Pancreas (tissue), 10 donors: ENCODE results near the gene PSRC1. TPM values are rescaled to one million over a fixed set of nuclear protein-coding genes. Genes with fewer than 3 reads are reported as not detected.
A peak's percentile ranks its signal among the peaks of the same experiment; 100 is the strongest.
"Not testable (repeated sequence)": the region's sequence is repeated elsewhere in the genome, so short reads cannot be mapped to it uniquely, and the experiment has no call there.

ENCODE experiments used
- ATAC-seq, 4 donors: fragments of 200-7000 bp; cut with Tn5 transposase; one replicate each; pipeline versions ENCODE4 v1.8.0 to v1.9.1; 2020; ENCODE audit warnings: mild to moderate bottlenecking in 4 of 4, moderate library complexity in 4 of 4
- DNase-seq, 6 donors: peaks; one replicate each; pipeline ENCODE4 v3.0.0-alpha.2; 2020
- FAIRE-seq: peaks from 2 replicates; lab custom pipeline; 2012; peaks lifted over from hg19 to GRCh38; lab: Jason Lieb, UNC
- H3K27ac ChIP-seq, 4 donors: fragments of 200-600 bp; sonication (generic); 1 replicate in 3 of 4; 2 replicates in 1 of 4; pipeline versions ENCODE4 v1.5.0 to v1.8.0; 2020
- H3K27me3 ChIP-seq, 4 donors: fragments of 200-600 bp; one replicate each; pipeline ENCODE4 v1.8.0; 2021
- H3K36me3 ChIP-seq, 3 donors: fragments of 200-600 bp; sonication (generic) in 1 of 3; one replicate each; pipeline versions ENCODE4 v1.5.0 to v1.8.0; 2020 to 2021
- H3K4me1 ChIP-seq, 3 donors: fragments of 200-600 bp; one replicate each; pipeline ENCODE4 v1.8.0; 2021
- H3K4me3 ChIP-seq, 4 donors: fragments of 200-600 bp; sonication (generic) in 2 of 4; one replicate each; pipeline versions ENCODE4 v1.5.0 to v1.8.0; 2020 to 2021
- H3K9me3 ChIP-seq, 4 donors: fragments of 200-600 bp; one replicate each; pipeline ENCODE4 v1.8.0; 2021
- WGBS, 2 donors: extraction: QIAGEN DNeasy Blood & Tissue Kit; methylation state at CpG; one replicate each; pipeline ENCODE4 v1.1.7; 2013; 5-methylcytosine and 5-hydroxymethylcytosine counted together
- intact Hi-C, 3 donors: fragments of 100-400 bp; cut with DNase I; formaldehyde crosslinking; loops; one replicate each; pipeline versions ENCODE4 v1.11.1 to v1.14.2; 2022
- polyA plus RNA-seq, 2 donors: library from polyadenylated mRNA; stranded (reverse); fragments of 200-250 nt; gene quantifications; one replicate each; pipeline ENCODE4 v1.2.3, GENCODE V29; 2013
- total RNA-seq, 6 donors: library from RNA; stranded (reverse); fragmentation: NEBNext Ultra II Directional in 4 of 6; extraction: Animal tissue kit (Norgen Biotek cat#: 25700) in 4 of 6; gene quantifications; one replicate each; pipeline versions ENCODE4 v1.2.1 to v1.2.4, GENCODE V29; 2021 to 2023
- TF ChIP-seq, protein P1 (sequence below), 4 donors: fragments of 200-600 bp; sonication (generic) in 3 of 4; IDR thresholded peaks; one replicate each; pipeline versions ENCODE4 v1.5.0 to v1.8.0; 2021; ENCODE audit warnings: antibody characterized with exemption in 4 of 4
- donor health status: healthy with polysubstance abuse.
- donor health status: DM: no; HTN: no; CAD: no; lungs with moderate emphysema.
- donor health status: DM: no; HTN: no; CAD: no.
- donor health status: control.
- donor health status: control.
- donor health status: Bipolar disorder and iron deficiency.
- donor health status: DM: yes; HTN: yes; CAD: no.
- donor health status: DM: no; HTN: no; CAD: no.
- donor health status: DM: no; HTN: no; CAD: no.
- donor health status: DM: yes; HTN: yes; CAD: no.

The PSRC1 gene
- total and polyA plus RNA-seq, 8 donors = 0.08 to 5.4 (median 0.91) TPM

DNA sequence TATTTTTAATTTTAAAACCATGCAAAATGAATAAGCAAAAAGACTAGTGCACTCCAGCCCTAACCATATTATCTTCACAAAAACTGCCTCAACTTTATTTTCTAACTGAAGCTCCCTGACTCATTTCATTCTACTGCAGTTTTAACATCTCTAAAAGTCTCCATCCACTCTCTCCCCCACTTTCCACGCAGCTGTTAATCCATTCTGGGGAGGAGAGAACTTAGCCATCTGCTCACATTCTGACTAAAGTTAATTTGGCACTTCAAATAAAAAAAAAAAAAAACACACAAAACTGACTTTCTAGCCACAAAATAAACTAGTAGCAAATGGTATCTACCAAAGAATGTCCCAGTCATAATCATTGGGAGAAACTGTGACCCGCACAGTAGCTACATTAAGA, 29.3 kb upstream of the PSRC1 start:
- intact Hi-C loops = no loop called here
- FAIRE-seq (no peak), ATAC-seq (no peak), DNase-seq (no peak)
- 83 to 93% methylated on average over 2 of the region's 2 CpGs for WGBS, 2 donors
- Histone ChIP-seq H3K27ac (no peak overlapping the region), H3K9me3 (no peaks in the 10 kb centered on the region), H3K4me3 (no peak overlapping the region), H3K36me3 (peaks cover 0 to 7% (median 0%) of the 10 kb centered on the region in 3 donors), H3K4me1 (no peaks in the 10 kb centered on the region), H3K27me3 (no peaks in the 10 kb centered on the region)
- TF ChIP-seq, protein P1, sequence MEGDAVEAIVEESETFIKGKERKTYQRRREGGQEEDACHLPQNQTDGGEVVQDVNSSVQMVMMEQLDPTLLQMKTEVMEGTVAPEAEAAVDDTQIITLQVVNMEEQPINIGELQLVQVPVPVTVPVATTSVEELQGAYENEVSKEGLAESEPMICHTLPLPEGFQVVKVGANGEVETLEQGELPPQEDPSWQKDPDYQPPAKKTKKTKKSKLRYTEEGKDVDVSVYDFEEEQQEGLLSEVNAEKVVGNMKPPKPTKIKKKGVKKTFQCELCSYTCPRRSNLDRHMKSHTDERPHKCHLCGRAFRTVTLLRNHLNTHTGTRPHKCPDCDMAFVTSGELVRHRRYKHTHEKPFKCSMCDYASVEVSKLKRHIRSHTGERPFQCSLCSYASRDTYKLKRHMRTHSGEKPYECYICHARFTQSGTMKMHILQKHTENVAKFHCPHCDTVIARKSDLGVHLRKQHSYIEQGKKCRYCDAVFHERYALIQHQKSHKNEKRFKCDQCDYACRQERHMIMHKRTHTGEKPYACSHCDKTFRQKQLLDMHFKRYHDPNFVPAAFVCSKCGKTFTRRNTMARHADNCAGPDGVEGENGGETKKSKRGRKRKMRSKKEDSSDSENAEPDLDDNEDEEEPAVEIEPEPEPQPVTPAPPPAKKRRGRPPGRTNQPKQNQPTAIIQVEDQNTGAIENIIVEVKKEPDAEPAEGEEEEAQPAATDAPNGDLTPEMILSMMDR (IDR thresholded peaks at IDR 0.05) = no peak

DNA sequence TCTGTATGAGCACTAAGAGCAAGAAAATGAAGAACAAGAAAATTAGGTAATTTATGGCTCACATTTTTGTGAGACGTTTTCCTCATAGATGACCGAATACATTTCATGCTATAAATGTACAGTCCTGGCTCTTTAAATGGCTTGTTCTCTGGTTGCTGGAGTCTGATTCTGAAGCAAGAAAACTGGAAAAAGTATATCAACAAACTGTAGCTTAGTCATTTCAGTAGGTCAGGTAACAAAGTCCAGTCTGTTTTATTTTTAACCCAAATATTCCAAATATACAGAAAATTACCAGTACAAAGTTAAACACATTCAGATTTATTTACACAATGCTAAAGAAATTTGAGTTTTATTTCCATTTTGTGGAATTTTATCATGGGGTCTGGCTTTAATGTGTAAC, 26.4 kb upstream of the PSRC1 start:
- intact Hi-C loops = no loop called here

DNA sequence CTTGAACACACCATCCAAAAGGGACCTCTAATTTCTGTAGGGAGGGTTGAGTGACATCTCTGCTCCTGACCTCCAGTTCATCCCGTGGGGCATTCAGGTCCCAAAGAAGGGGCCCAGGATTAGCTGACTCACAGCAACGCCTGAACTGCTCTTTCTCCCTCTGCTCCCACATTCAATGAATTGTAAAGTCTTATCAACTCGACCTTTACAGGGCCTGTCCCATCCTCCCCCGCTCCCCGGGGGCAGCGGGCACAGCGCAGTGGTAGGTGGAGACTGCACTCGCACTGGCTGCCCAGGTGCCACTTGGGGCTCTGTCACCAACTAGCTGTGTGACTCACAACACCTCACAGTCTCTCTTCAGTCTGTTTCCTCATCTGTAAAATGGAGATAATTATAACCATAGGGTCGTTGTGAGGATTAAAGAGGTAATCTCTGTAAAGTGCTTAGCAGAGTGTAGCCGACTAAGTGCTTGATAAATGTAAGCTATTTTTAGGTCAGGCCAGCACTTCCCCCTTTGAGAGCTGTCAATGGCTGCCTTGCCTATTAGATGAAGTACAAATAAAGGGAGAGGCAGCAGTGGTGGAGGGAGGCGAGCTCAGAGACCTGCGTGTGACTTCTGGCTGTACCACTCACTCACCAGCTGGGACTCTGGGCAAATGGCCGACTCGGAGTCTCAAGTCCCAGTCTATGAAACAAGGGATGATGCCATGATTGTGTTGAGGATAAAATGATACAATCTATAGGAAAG, 24.5 kb upstream of the PSRC1 start:
- peaks cover 0 to 4% (median 0%) of the 10 kb centered on the region in 3 donors for H3K36me3 ChIP-seq
- no peaks in the 10 kb centered on the region for H3K27me3 ChIP-seq
- ATAC-seq (peak in 3 of 4 donors; percentile 60 to 80 (median 76)), DNase-seq (peak in 1 of 6 donors; percentile 55), FAIRE-seq (no peak)
- no peak overlapping the region for H3K27ac ChIP-seq
- WGBS, 2 donors = 40 to 46% methylated on average over 14 of the region's 14 CpGs
- intact Hi-C loops = no loop called here
- no peaks in the 10 kb centered on the region for H3K4me1 ChIP-seq
- TF ChIP-seq, protein P1 (IDR thresholded peaks at IDR 0.05) = no peak
- H3K9me3 ChIP-seq = no peaks in the 10 kb centered on the region
- no peak overlapping the region for H3K4me3 ChIP-seq

More for the DNA sequence above, 26.4 kb upstream of the PSRC1 start:
- TF ChIP-seq, protein P1 (IDR thresholded peaks at IDR 0.05) = no peak
- Histone ChIP-seq H3K9me3 (no peaks in the 10 kb centered on the region), H3K4me3 (no peak overlapping the region), H3K27me3 (no peaks in the 10 kb centered on the region), H3K4me1 (no peaks in the 10 kb centered on the region), H3K36me3 (peaks cover 0 to 7% (median 0%) of the 10 kb centered on the region in 3 donors), H3K27ac (no peak overlapping the region)
- ATAC-seq (no peak), FAIRE-seq (no peak), DNase-seq (no peak)
- 77 to 89% methylated on average over 2 of the region's 2 CpGs for WGBS, 2 donors

DNA sequence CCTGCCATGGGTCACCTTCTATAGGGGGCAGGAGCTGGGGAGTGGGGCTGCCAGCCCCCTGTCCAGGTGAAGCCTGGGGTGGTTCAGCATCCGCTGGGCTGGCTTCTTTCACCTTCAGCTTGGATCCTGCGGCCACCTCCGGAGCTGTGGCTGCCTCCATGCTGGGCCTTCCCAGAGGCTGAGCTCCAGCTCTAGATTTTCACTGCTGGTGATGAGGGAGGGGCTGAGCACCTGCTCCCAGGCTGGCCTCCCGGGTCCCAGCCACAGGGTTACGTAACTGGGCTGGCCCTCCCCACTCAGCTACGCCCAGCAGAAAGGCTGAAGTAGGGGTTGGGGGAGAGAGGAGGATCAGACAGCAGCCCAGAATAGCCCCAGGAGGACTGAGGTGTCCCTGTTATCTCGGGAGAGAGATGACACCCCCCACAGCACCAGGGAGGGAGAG, 23.9 kb upstream of the PSRC1 start, which contains the start of gene MYBPHL:
MYBPHL (minus strand) TSS at position 180 of the 442 bp plus-strand sequence; CDS start at position 160, 20 bp downstream.
- no peak within 1 kb of the TSS for H3K4me3 ChIP-seq
- no peaks in the 10 kb centered on the region for H3K9me3 ChIP-seq
- peak in 1 of 4 donors; percentile 35 for ATAC-seq
- FAIRE-seq = no peak
- H3K4me1 ChIP-seq = no peaks in the 10 kb centered on the region
- TF ChIP-seq, protein P1 (IDR thresholded peaks at IDR 0.05) = no peak
- no peaks in the 10 kb centered on the region for H3K27me3 ChIP-seq
- DNase-seq = no peak
- intact Hi-C loops = no loop called here
- H3K36me3 ChIP-seq = no peaks in the 10 kb centered on the region
- H3K27ac ChIP-seq = no peak within 1 kb of the TSS
- 65 to 66% methylated on average over 7 of the region's 7 CpGs for WGBS, 2 donors

DNA sequence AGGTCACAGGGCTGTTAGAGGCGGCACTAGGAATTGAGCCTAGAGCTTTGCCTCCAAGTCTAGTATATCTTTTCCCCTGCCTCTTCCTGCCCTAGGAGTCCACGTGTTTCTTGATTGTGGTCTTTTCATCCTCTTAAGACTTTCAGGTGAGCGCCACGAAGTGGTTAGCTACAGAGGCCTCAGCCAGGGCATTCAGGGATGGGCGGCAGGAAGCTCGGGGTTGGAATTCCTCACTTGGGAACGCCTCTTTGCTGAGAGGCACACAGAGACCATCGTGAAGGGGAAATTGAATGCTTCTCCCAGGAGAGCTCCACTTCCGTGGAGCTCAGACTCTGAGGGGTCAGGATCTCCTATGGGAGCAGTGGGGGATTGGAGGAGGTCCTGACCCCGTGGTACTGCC, 23.0 kb upstream of the PSRC1 start:
- FAIRE-seq, H3K4me3 ChIP-seq, ATAC-seq, H3K4me1 ChIP-seq, H3K27ac ChIP-seq, H3K9me3 ChIP-seq, intact Hi-C loops, H3K36me3 ChIP-seq, H3K27me3 ChIP-seq, DNase-seq: not testable (repeated sequence)
- 50 to 51% methylated on average over 10 of the region's 10 CpGs for WGBS, 2 donors
